Measurements from ENCODE around the gene NDC1.

NDC1 gene

DNA sequence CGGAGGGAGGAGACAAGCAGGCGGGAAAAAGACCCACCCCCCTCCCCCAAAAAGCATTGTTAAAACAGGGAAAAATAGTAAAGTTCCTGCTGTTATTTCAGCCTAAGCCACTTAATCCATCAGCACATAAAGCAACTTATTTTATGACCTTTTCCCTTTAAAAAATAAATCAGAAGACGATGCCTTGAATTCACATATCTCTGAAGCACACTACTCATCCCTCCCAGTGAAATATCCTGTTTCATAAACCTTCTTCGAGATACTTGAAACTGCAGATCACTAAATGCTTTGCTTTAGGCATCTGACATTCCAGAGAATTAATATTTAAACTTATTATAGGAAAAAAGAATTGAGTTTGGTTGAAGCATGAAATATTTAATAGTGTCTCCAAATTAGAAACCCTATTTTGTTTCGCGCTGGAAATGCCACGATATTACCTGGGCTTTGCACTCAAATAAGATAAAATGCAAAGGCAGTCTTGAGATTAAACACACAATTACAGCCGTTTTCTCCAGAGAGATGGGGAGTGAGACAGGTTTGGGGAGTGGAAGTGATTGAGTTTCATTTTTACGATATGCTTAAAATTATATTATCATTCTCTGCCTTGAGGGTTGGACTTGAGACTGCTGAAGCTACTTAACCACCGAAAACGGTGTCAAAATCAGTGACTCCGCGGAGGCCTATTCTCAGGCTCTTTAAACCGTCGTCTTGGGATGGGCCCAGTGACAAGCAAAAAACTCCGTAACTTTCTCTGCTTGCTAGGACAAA, 108.5 kb downstream of the NDC1 start:
- FAIRE-seq = no peak

DNA sequence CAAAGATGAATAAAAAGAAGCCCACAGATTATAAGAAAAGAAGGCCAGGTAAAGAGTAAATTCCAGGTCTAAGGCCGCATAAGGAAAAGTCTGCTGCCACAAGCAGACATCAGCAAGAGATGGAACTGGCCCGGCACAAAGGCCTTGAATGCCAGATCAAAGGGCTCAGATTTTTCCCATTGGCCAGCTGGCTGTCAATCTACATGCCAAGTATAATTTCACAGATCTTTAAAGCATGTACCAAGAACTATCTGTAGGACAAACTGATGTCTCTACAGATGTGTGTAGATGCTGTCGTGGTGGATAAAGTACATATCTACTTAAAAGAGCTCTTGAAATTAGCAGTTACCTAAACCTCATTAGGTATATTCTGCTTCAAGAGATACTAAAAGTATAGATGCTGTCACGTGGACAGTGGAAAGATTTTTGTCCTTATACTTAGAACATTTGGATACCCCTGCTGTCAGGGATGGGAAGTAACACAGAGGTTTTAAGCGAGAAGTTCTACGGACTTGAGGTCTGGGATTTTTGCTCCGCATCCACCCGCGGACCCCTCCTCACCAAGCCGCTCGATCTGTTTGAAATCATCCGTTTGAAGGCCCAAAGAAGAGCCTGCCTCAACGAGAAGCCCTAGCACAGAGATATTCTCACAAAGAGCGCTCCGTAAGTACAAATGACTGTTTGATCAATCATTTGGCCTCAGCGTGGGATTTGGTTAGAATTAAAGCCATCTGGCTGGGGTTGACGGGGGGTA, 109.2 kb downstream of the NDC1 start:
- FAIRE-seq = no peak

DNA sequence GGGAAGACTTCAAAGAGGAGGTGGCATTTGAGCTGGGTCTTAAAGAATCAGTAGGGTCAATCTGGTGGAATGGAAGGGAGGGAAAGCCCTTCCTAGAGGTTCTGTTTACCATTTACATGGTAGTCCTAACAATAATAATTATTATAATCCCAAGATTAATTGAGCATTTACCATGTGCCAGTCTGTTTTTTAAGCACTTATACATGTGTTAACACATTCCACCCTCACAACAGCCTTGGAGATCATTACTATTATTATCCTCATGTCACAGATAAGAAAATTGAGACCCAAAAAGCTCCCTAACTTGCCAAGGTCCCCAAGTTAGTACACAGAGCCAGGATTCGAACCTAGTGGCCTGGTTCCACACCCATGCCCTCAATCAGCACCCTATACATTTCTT, 109.9 kb downstream of the NDC1 start:
- no peak for FAIRE-seq

DNA sequence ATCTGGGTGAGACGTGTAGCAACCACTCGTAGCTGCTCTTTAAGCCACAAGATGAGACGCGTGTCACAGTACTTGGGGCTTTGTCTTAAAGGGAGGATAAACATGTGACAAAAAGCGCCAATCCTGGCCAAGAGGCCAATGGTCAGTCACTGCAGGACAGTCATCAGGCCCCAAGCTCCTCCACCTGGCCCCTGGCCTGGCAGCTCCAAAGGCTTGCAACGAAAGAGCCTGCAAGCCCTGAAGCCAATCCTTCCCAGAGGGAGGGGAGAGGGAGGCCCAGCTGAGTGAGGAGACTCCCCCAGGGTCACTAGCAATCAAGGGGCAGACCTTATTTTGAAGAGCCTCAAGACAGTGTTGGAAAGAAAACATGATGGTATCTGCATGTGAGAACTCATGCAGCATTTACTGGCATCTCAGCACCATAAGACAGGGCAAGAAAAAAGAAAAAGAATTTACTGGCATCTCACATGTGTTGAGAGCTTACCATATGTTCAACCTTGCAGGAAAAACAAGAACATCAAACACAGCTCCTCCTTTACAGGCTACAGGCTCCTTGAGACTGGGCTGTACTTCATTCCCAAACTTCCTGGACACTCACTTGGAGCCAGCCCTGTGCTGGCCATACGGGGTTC, 110.5 kb downstream of the NDC1 start:
- no peak for FAIRE-seq

DNA sequence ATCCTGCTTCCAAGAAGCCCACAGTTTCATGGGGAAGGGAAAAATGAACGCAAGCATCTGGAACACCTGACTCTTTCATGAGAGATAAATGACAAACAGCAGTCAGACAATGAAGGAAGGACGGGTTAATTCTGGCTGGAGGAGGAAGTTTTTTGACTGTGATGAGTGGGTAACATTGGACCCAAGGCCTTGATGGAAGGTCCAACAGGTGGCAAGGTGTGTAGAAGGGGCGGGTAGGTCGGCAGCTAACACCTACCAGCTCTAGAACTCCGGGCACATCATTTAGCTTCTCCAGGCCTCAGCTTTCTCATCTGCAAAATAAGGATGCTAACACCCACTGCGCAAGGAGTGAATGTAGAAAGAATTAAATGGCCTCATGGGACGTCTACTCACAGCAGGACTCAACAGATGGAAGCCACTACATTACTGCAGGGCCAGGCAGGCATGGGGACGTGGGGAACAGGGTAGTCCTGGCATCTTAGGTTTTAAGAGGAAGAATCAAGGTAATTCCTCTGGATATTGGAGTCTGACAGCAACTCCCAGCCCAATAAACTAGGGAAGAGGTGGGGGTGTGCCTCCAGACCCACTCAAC, 112.0 kb downstream of the NDC1 start:
- FAIRE-seq = no peak

DNA sequence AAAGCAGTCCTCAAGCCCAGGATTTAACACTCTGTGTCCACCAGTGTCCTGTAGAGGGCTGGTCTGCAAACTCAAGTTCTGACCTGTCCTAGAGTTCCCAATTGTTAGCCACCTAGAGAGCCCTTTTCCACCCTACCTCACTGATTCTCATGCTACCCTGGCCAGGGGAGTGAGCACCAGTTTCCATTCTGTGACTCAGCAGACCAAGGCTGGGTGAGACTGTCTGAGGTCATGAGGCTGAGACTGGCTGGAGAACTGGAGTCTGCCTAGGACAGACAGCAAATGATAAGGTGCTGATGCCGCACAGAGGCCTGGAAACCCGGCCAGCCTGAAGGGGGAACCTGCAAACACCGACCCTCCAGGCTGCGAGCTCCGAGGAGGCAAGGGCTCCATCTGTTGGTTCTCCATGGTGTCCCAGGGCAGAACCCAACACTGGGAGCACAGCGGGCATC, 112.8 kb downstream of the NDC1 start:
- no peak for FAIRE-seq

DNA sequence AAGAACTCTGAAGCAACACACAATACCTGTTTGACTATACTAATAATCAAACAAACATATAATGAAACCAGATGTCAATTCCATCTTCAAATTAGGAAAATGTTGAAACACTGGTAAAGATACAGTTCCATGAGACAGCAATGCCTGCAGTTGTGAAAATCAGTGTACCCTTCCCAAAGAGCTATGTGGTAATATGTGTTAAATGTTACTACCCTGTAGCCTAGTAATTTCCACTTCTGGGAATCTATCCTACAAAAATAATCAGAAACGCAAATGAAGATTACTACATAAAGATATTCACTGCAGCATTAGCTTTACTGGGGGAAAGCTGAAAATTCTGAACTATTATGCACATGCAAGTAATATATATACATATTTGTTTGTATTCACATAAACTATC, 116.1 kb downstream of the NDC1 start:
- FAIRE-seq = no peak

DNA sequence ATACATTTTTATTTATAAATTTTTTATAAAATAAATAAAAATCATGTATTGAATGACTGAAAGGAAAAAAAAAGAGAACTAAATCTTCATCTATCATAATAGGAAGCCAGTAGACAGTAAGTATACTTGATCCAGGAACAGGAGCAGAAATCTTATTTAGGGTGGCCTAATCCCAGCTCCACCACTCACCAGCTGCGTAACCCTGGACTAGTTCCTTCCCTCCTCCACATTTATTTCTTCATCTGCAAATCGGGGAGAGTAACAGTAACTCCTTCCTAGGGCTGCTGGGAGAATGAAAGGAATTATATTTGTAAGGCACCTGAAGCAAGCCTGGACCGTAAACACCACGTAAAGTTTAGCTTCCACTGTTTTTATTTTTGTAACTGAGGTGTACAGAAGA, 117.0 kb downstream of the NDC1 start:
- no peak for FAIRE-seq

DNA sequence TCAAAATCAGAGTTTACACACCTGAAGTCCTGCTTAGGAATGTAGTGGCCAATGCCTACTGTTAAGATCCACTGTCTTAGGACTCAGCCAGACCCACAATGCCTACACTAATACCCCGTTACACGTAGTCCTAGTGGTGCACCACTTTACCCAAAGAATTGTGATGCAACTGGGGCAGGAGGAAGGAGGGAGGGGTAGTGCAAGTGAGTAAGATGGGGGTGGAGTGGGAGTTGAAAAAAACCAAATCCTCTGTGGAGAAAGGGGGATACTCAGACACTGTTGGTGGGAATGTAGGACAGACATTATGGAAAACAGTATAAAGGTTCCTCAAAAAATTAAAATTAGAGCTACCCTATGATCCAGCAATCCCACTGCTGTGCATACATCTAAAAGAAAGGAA, 118.6 kb downstream of the NDC1 start:
- no peak for FAIRE-seq

DNA sequence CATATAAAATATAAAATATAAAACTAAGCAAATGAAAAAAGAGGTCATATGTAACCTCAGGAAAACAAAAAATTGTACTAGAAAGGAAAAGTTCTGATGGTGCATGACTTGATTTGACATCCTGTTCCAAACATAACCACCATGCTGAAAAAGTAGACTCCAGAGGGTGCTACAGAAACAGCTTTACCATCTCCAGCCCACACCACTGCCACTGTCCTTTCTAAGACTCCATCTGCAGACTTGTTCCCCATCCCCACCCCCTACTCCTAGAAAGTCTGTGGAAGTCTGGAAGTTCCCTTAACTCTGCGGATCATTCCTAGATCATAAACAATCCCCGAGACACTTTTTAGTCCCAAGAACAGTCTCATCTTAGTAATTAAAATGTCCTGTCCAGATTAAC, 119.7 kb downstream of the NDC1 start:
- no peak for FAIRE-seq

DNA sequence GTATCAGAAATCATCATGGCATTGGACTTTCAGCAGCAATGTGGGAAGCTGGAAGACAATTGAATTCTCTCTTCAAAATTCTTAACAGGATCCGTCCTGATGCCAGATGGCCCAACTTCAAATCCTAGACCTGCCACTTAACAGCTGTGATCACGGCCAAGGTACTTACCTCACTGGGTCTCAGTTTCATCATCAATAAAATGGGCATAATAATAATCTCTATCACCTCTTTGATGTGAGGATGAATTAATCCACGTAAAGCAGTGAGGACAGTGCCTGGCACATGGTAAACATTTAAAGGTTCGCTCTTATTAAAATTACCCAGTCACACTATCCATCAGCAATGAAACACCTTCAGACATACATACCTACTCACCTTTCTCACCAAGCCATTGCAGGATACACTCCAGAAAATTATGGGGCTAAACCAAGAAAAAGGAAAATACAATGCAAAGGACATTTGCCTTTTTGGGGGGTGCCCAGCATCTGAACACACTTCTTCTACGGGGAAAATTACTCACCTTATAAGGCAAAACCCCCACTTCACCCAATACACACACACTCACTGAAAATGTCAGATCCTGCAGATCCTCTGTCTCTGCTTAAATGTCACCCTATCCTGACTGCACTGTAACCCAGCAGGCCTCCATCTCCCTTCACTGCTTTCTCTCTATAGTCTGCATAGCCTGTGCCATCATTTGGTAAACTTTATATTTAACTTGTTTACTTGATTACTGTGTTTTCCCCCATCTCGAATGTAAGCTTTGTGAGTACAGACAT, 120.9 kb downstream of the NDC1 start:
- no peak for FAIRE-seq

DNA sequence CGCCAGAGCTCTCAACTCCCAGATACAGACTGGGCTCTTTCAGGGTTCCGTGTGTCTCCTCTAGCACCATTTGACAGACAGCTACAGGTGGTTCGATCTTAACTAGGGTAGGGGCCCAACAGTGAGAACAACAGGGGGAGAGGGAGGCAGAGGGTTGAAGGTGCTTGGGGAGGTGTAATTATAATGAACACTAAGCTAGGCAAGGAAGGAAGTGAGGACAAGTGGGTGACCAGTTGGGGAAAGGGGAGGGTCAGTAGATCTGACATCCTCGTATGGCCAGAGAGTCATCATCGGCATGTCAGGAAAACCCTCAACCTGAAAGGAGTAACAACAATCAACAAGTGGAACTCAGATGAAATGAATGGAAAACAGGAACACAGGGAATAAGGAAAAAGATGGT, 121.9 kb downstream of the NDC1 start:
- no peak for FAIRE-seq

DNA sequence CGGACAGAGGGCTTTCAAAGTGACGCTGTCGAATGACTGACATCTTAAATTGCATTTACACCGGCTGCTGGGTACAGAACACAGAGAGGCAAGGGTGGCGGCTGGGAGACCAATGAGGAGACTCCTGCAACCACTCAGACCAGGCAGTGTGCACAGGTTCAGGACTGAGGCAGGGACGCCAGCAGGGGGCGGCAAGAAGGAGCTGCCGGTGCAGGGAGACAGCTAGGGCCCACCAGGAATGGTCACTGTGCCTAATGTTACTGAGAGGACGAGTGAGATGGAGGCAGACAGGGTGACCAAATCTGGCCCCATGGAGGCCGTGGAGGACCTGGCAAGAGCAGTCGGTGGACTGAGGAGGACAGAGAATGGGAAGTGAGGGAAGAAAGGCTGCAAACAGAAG, 122.6 kb downstream of the NDC1 start:
- no peak for FAIRE-seq
